ENCODE results near the gene IFITM5.
"Not testable (repeated sequence)": the region's sequence is repeated elsewhere in the genome, so short reads cannot be mapped to it uniquely, and the experiment has no call there.

IFITM5 gene

GRCh38 chr11:312092-312816 lies 12.9 kb upstream of the IFITM5 start:
- FAIRE-seq (no peak), DNase-seq (ENCODE audit: insufficient read length, low spot score) (no peak)
- TF ChIP-seq CTCF (IDR thresholded peaks at IDR 0.05; ENCODE audit: insufficient read depth, missing control alignments), result no peak

GRCh38 chr11:311013-311748 lies 11.9 kb upstream of the IFITM5 start:
- DNase-seq (ENCODE audit: insufficient read length, low spot score); FAIRE-seq: not testable (repeated sequence)

GRCh38 chr11:309979-310572 lies 10.8 kb upstream of the IFITM5 start:
- FAIRE-seq; DNase-seq (ENCODE audit: insufficient read length, low spot score): not testable (repeated sequence)

- DNase-seq (ENCODE audit: insufficient read length, low spot score); FAIRE-seq: not testable (repeated sequence)
Measured at GRCh38 chr11:308740-309665, 9.7 kb upstream of the IFITM5 start.

GRCh38 chr11:307766-308708 lies 8.7 kb upstream of the IFITM5 start, which contains the start of gene IFITM2:
Gene IFITM2 (plus strand): TSS chr11:307816. CDS start chr11:308193, 377 bp downstream.
- FAIRE-seq; DNase-seq (ENCODE audit: insufficient read length, low spot score): not testable (repeated sequence)

GRCh38 chr11:306645-307371 lies 7.5 kb upstream of the IFITM5 start:
- FAIRE-seq (no peak), DNase-seq (ENCODE audit: insufficient read length, low spot score) (no peak)
- no peak for TF ChIP-seq CTCF (IDR thresholded peaks at IDR 0.05; ENCODE audit: insufficient read depth, missing control alignments)

GRCh38 chr11:305844-306211 lies 6.5 kb upstream of the IFITM5 start:
- no peak for FAIRE-seq
- no peak for TF ChIP-seq CTCF (IDR thresholded peaks at IDR 0.05; ENCODE audit: insufficient read depth, missing control alignments)

More at GRCh38 chr11:305844-306211, 6.5 kb upstream of the IFITM5 start:
- DNase-seq (ENCODE audit: insufficient read length, low spot score), result no peak
